ENCODE results near the gene CHST7.
A peak's percentile ranks its signal among the peaks of the same experiment; 100 is the strongest.
"Not testable (repeated sequence)": the region's sequence is repeated elsewhere in the genome, so short reads cannot be mapped to it uniquely, and the experiment has no call there.

Gene CHST7, protein sequence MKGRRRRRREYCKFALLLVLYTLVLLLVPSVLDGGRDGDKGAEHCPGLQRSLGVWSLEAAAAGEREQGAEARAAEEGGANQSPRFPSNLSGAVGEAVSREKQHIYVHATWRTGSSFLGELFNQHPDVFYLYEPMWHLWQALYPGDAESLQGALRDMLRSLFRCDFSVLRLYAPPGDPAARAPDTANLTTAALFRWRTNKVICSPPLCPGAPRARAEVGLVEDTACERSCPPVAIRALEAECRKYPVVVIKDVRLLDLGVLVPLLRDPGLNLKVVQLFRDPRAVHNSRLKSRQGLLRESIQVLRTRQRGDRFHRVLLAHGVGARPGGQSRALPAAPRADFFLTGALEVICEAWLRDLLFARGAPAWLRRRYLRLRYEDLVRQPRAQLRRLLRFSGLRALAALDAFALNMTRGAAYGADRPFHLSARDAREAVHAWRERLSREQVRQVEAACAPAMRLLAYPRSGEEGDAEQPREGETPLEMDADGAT

GRCh38 chrX:46573331-46573891 lies at the start of gene CHST7:
CHST7 (plus strand) TSS chrX:46573765; CDS start chrX:46573932, 167 bp downstream.
- no peak for FAIRE-seq
- DNase-seq (ENCODE audit: low spot score), result peak; percentile 41

DNA sequence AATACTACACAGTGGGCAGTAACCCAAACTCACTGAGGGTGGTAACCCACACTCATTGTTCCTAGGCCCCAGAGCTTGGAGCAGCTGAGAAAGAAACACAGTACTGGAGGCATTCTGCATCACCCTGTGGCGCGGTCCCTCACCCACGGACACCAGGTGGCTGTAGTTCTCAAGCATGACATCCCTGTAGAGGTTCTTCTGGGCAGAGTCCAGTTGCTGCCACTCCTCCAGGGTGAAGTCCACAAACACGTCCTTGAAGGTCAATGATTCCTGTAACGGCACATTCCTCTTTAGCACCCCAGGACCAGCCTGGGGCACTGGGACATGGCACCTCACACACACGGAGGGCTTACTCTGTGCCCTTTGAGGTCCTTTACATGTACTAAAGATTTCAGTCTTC lies 44.9 kb upstream of the CHST7 start:
- not testable (repeated sequence) for DNase-seq (ENCODE audit: low spot score); FAIRE-seq

DNA sequence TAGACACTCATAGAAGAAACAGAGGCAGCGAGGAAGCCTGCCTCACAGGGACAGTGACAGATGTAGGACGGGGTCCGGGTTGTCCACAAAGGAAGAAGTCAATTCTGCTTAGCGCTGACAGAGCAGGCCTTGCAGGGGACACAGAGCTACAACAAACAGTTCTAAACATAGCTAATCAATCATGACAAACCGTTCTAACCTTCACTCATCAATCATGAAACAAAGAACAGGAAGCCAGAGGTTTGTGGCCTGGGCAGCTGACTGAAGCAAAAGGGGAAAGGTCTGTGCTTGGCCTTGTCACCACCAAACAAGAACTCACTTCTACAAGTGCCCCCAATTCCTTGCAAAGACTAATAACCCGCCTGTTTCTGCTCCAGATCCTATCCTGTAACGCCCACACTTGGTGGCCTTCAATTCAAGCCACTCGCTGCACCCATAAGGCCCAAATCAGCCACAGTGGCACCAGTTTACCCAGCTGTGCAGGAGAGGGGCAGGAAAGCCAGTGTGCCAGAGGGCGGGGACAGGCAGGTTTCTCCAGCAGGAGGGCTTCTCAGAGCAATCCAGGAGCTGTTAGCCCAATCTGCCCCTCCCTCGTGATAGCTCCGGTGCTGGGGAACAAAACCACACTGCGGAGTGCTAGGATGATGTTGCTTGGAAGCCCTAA lies 43.7 kb upstream of the CHST7 start:
- not testable (repeated sequence) for FAIRE-seq; DNase-seq (ENCODE audit: low spot score)

- DNase-seq (ENCODE audit: low spot score); FAIRE-seq: not testable (repeated sequence)
These were observed 43.1 kb upstream of the CHST7 start for GRCh38 chrX:46530404-46530908.

GRCh38 chrX:46531442-46531841 lies 42.1 kb upstream of the CHST7 start:
- DNase-seq (ENCODE audit: low spot score) (no peak), FAIRE-seq (no peak)

DNA sequence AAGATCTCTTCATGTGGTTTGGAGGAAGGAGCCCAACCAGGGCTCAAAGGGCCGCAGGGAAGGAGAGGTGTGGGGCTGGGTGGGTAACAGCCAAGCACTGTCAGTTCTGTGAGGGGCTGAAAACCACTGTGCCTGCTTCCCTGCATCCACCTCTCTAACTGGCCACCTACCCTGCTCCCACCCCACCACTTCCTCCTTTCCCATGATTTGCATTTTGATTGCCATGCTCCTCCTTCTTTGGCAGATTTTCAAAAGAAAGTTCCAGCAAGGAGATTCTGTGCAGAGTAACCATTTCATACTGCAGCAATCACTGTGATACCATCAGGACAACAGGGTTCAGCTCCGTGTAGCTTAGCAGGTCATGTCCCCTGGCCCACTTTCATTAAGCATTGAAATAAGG lies 30.1 kb upstream of the CHST7 start:
- DNase-seq (ENCODE audit: low spot score), result no peak
- no peak for FAIRE-seq

GRCh38 chrX:46544527-46544926 lies 29.0 kb upstream of the CHST7 start:
- not testable (repeated sequence) for DNase-seq (ENCODE audit: low spot score); FAIRE-seq

DNA sequence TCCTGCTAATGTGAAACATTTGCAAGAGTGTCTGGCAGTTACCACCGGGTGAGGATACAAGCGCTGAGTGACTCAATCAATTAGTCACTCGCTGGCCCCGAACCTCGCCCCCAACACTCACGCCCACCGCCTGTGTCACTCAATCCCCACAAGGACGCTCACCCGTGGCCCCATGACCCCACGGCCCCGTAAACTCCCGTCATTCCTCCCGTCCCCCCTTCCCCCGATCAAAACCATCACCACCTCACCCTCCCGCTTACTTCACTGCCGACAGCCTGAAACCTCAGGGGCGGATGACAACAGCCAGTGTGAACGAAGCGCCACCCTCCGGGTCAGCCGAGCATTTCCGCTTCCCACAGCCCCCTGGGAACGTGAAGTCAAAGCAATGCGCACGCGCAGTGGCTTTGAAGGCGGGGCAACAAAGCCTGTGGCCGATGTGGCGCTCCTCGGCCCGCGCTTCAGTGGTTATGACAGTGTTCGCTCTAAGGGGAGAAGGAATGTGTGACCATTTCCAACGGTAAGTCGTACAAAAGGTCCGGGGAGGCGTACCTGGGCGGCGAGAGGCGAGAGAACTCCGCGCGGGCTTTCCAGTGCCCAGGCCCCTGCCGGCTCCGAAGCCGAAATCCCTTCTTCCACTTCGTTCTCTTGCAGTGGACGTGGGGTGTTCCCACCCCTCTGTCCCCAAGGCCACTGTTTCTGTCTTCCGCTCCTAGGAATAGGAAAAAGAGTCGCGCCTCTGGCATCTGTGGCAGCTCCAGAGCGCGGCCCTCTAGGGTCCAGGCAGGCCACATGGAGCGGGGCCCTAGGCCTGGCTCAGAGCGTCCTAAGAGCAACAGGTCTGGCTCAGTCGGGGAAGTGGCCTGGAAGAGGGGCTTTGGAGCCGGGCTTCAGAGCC lies 28.2 kb upstream of the CHST7 start, which contains the start of gene ZNF674:
Gene ZNF674 (minus strand): TSS at position 311 of the 895 bp plus-strand sequence. CDS start 3,334 bp downstream, outside the sequence.
- peak; percentile 78 for FAIRE-seq
- peak; percentile 84 for DNase-seq (ENCODE audit: low spot score)

DNA sequence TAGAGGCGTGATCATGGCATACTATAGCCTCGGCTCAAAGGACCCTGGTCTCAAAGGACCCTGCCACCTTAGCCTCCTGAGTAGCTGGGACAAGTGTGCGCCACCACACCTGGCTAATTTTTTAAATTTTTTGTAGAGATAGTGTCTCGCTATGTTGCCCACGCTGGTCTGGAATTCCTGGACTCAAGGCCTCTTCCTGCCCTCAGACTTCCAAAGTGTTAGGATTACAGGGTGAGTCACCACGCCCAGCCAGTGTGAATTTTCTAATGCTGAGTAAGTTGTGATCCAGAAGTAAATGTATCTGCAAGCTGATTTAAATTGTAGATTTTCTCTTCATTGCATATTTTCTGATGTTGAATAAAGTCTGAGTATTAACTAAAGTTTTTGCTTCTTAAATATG lies 25.7 kb upstream of the CHST7 start:
- FAIRE-seq, result peak; percentile 78

GRCh38 chrX:46549914-46550313 lies 23.7 kb upstream of the CHST7 start:
- FAIRE-seq (no peak), DNase-seq (ENCODE audit: low spot score) (no peak)

More for the DNA sequence above, 25.7 kb upstream of the CHST7 start:
- peak; percentile 56 for DNase-seq (ENCODE audit: low spot score)

- FAIRE-seq (no peak), DNase-seq (ENCODE audit: low spot score) (peak; percentile 77)
These were observed 22.0 kb upstream of the CHST7 start for GRCh38 chrX:46551494-46552128.

DNA sequence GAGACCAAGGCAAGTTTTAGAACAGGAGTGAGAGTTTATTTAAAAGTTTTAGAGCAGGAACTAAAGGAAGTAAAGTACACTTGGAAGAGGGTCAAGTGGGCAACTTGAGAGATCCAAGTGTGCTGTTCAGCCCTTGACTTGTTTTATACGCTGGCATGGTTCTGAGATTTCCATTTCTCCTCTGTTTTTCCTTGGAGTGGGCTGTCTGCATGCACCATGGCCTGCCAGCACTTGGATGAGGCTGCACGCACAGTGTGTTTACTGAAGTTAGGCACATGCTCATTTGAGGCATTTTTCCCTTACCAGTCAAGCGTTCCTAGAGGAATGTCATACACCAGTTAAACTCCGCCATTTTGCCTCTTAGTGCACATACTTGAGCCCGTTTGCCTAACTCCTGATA lies 19.6 kb upstream of the CHST7 start:
- FAIRE-seq (no peak), DNase-seq (ENCODE audit: low spot score) (no peak)

- DNase-seq (ENCODE audit: low spot score), result no peak
- peak; percentile 10 for FAIRE-seq
These were observed 18.6 kb upstream of the CHST7 start for GRCh38 chrX:46554942-46555341.

GRCh38 chrX:46559062-46559461 lies 14.5 kb upstream of the CHST7 start:
- no peak for DNase-seq (ENCODE audit: low spot score)

DNA sequence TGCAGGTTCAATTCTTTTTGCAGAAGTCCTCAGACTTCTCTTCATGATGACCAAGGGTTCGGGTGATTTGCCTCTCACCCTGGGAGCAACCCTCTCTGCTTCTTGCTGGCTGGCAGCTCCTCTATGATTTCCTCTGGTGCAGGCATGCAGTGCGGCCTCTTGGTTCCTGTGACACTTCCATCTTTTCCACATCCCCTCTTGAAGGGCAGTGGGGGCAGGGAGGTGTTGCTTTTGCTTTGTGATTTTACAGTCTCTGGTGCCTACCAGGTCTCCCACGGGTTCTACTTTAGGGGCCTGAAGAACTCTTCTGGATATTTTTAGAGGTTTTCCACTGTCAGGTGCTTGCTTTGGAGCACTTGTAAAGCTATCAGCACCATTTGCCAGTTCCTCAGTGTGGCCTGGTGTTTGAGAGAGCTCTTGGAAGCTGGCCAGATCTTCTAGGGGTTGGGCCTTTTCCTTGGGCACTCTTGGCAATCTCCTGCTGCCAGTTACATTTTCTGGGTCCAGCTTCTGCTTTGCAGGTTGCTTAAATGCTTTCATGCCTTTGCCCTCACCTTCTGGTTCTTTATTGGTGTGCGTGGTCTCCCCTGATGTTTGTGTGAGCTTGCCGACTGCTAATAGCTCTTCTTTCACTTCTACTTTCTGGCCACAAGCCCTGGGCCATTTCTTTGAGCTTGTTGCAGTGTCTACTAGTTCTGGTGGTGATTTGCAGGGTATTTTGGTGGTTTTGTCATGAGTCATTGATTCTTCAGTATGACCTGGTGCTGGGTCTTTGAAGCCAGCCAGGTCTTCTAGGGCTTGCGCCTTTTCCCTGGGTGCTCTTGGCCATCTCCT lies 11.5 kb upstream of the CHST7 start:
- DNase-seq (ENCODE audit: low spot score) (no peak), FAIRE-seq (no peak)

More at GRCh38 chrX:46559062-46559461, 14.5 kb upstream of the CHST7 start:
- FAIRE-seq, result no peak

- no peak for DNase-seq (ENCODE audit: low spot score)
- no peak for FAIRE-seq
These were observed 6.2 kb upstream of the CHST7 start for GRCh38 chrX:46567388-46567787.

GRCh38 chrX:46569621-46570020 lies 3.9 kb upstream of the CHST7 start:
- no peak for FAIRE-seq
- no peak for DNase-seq (ENCODE audit: low spot score)

- no peak for FAIRE-seq
These were observed 1.9 kb upstream of the CHST7 start for GRCh38 chrX:46571423-46572339.

More at GRCh38 chrX:46571423-46572339, 1.9 kb upstream of the CHST7 start:
- DNase-seq (ENCODE audit: low spot score), result no peak
